Transverse colon (tissue), 4 donors: ENCODE measurements around the gene ITPR2. TPM values are rescaled to one million over a fixed set of nuclear protein-coding genes. Genes with fewer than 3 reads are reported as not detected.

ENCODE experiments used
- DNase-seq: peaks from one replicate; pipeline ENCODE4 v3.0.0-alpha.2; 2019
- H3K27ac ChIP-seq, 4 donors: fragments of 200-600 bp; sonication (generic); 2 replicates each; pipeline ENCODE4 v1.5.1; 2016 to 2018; ENCODE audit warnings: inconsistent platforms in 4 of 4
- H3K27me3 ChIP-seq: fragments of 200-600 bp; sonication (generic); 2 replicates; pipeline ENCODE4 v1.5.1; 2017; ENCODE audit warnings: inconsistent platforms
- H3K36me3 ChIP-seq, 4 donors: fragments of 200-600 bp; sonication (generic); 2 replicates each; pipeline ENCODE4 v1.5.1; 2017 to 2019; ENCODE audit warnings: inconsistent platforms in 4 of 4
- H3K4me1 ChIP-seq, 4 donors: fragments of 200-600 bp; sonication (generic); 2 replicates each; pipeline ENCODE4 v1.5.1; 2017 to 2020; ENCODE audit warnings: inconsistent platforms in 4 of 4
- H3K4me3 ChIP-seq, 4 donors: fragments of 200-600 bp; sonication (generic); 1 replicate in 1 of 4; 2 replicates in 3 of 4; pipeline versions ENCODE4 v1.5.1 to v1.6.1; 2017 to 2019; ENCODE audit warnings: inconsistent platforms in 4 of 4
- H3K9me3 ChIP-seq, 2 donors: fragments of 200-600 bp; sonication (generic); 2 replicates each; pipeline ENCODE4 v1.5.1; 2017 to 2019; ENCODE audit warnings: inconsistent platforms in 2 of 2
- CTCF ChIP-seq, 5 experiments: fragments of 200-600 bp in 3 of 5; fragments of 450-650 bp in 2 of 5; sonication (generic) in 3 of 5; IDR thresholded peaks; 1 replicate in 2 of 5; 2 replicates in 3 of 5; pipeline ENCODE4 v1.5.1; 2016 to 2017; ENCODE audit warnings: antibody characterized with exemption in 5 of 5, inconsistent platforms in 3 of 5, mild to moderate bottlenecking in 2 of 5, moderate library complexity in 1 of 5
- EP300 ChIP-seq: sonication (generic); formaldehyde crosslinking; IDR thresholded peaks from one replicate; pipeline ENCODE4 v1.6.1; 2017; ENCODE audit warnings: antibody characterized with exemption, low read depth
- POLR2A ChIP-seq: fragments of 450-650 bp; IDR thresholded peaks from one replicate; pipeline ENCODE4 v1.6.1; 2016; ENCODE audit warnings: antibody characterized with exemption, mild to moderate bottlenecking, moderate library complexity
- POLR2AphosphoS5 ChIP-seq, 3 donors: sonication (generic); formaldehyde crosslinking; IDR thresholded peaks; one replicate each; pipeline ENCODE4 v1.6.1; 2016; ENCODE audit warnings: antibody characterized with exemption in 3 of 3
- WGBS, 2 donors: methylation state at CpG; one replicate each; pipeline ENCODE4 v1.1.5; 2018; ENCODE audit warnings: low coverage in 1 of 2; 5-methylcytosine and 5-hydroxymethylcytosine counted together
- in situ Hi-C, 4 donors: fragments of 200-750 bp; cut with MboI; loops; one replicate each; pipeline versions ENCODE4 v1.15.0 to v1.15.1; 2017; ENCODE audit warnings: low sequenced_read_pairs in 3 of 4, low pct_ligation_motif_present in 1 of 4, low pct_unique_long_range_greater_than_20kb in 1 of 4
- intact Hi-C: fragments of 100-400 bp; cut with DNase I; formaldehyde crosslinking; loops from one replicate; pipeline ENCODE4 v1.15.1; 2023; ENCODE audit warnings: low total_unique reads
- total RNA-seq, 4 donors: library from RNA; depleted of rRNA; stranded (reverse); fragments of >200 nt; gene quantifications; one replicate each; pipeline ENCODE4 v1.1.0, GENCODE V29; 2016

The ITPR2 gene
- total RNA-seq, 4 donors from 2014 or later: 29.8 to 60.5 (median 41.2) TPM

GRCh38 chr12:26668847-26669246, 164.1 kb downstream of the ITPR2 start:
- no peaks in the 10 kb centered on the region for H3K4me1 ChIP-seq
- WGBS, 2 donors: 65 to 96% methylated on average over 3 of the region's 3 CpGs
- H3K9me3 ChIP-seq: no peaks in the 10 kb centered on the region
- no peaks in the 10 kb centered on the region for H3K27me3 ChIP-seq
- DNase-seq: no peak
- TF ChIP-seq EP300 (no peak), CTCF (IDR thresholded peaks at IDR 0.05) (no peak), POLR2AphosphoS5 (IDR thresholded peaks at IDR 0.05) (no peak), POLR2A (no peak)
- H3K27ac ChIP-seq: no peak overlapping the region
- H3K36me3 ChIP-seq: no peaks in the 10 kb centered on the region
- no peak overlapping the region for H3K4me3 ChIP-seq
- intact Hi-C loops (no loop called here), in situ Hi-C loops (loop anchor here in 1 of 4 donors (25.0 kb wide), 1 partner anchor 582 kb away; no protein-coding TSS in a partner anchor)

- DNase-seq: no peak
- no peak for TF ChIP-seq POLR2AphosphoS5 (IDR thresholded peaks at IDR 0.05)
- no peak for TF ChIP-seq EP300
- no peak for TF ChIP-seq CTCF (IDR thresholded peaks at IDR 0.05)
- no peak for TF ChIP-seq POLR2A
- intact Hi-C loops (no loop called here), in situ Hi-C loops (loop anchor here in 1 of 4 donors (25.0 kb wide), 1 partner anchor 581 kb away; no protein-coding TSS in a partner anchor)
- H3K27me3 ChIP-seq: no peaks in the 10 kb centered on the region
- 96 to 100% methylated on average over 1 of the region's 1 CpG for WGBS, 2 donors
- no peak overlapping the region for H3K4me3 ChIP-seq
- no peaks in the 10 kb centered on the region for H3K9me3 ChIP-seq
- no peaks in the 10 kb centered on the region for H3K4me1 ChIP-seq
- H3K36me3 ChIP-seq: no peaks in the 10 kb centered on the region
- no peak overlapping the region for H3K27ac ChIP-seq
Measured at GRCh38 chr12:26668230-26668629, 164.8 kb downstream of the ITPR2 start.

- in situ Hi-C loops: loop anchor here in 1 of 4 donors (25.0 kb wide), 1 partner anchor 579 kb away; no protein-coding TSS in a partner anchor
- TF ChIP-seq EP300 (no peak), POLR2A (no peak), CTCF (IDR thresholded peaks at IDR 0.05) (no peak), POLR2AphosphoS5 (IDR thresholded peaks at IDR 0.05) (no peak)
- DNase-seq: no peak
- Histone ChIP-seq H3K4me1 (no peaks in the 10 kb centered on the region), H3K27me3 (no peaks in the 10 kb centered on the region), H3K36me3 (no peaks in the 10 kb centered on the region), H3K4me3 (no peak overlapping the region), H3K27ac (no peak overlapping the region), H3K9me3 (no peaks in the 10 kb centered on the region)
- intact Hi-C loops: no loop called here
- WGBS, 2 donors: 95 to 100% methylated on average over 5 of the region's 5 CpGs
Measured at GRCh38 chr12:26666286-26666685, 166.7 kb downstream of the ITPR2 start.

GRCh38 chr12:26661399-26661798, 171.6 kb downstream of the ITPR2 start:
- no peak for TF ChIP-seq CTCF (IDR thresholded peaks at IDR 0.05)
- no peak for TF ChIP-seq EP300
- no peak for TF ChIP-seq POLR2AphosphoS5 (IDR thresholded peaks at IDR 0.05)
- TF ChIP-seq POLR2A: no peak
- 81 to 98% methylated on average over 2 to 3 of the region's 3 CpGs for WGBS, 2 donors
- no peaks in the 10 kb centered on the region for H3K27me3 ChIP-seq
- H3K9me3 ChIP-seq: no peaks in the 10 kb centered on the region
- H3K27ac ChIP-seq: no peak overlapping the region
- DNase-seq: no peak
- no peak overlapping the region for H3K4me3 ChIP-seq
- no peaks in the 10 kb centered on the region for H3K4me1 ChIP-seq
- intact Hi-C loops: no loop called here
- peaks cover 0 to 6% (median 0%) of the 10 kb centered on the region in 4 donors for H3K36me3 ChIP-seq
- in situ Hi-C loops: loop anchor here in 1 of 4 donors (25.0 kb wide), 1 partner anchor 574 kb away; no protein-coding TSS in a partner anchor
